ENCODE measurements around the gene DSTYK.

DNA sequence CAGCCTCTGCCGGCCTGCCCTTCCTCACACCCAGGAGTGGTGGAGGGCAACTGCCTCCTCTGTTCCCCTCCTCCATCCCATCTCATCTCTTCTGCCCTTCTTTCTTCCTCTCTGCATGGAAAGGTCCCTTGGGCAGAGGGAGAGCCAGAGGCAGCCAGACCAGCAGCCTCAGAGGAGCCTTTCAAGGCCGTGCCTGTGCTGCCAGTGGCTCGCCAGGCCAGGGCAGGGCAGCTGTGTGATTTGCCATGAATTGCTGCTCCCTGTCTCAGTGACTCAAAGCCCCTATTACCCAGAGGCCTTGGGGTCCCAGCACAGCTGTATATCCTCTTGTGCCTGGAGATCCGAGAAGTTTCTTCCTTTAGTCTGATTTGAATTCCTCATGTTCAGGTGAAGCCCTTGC is 38.1 kb upstream of the DSTYK start:
- TF ChIP-seq, protein P1, sequence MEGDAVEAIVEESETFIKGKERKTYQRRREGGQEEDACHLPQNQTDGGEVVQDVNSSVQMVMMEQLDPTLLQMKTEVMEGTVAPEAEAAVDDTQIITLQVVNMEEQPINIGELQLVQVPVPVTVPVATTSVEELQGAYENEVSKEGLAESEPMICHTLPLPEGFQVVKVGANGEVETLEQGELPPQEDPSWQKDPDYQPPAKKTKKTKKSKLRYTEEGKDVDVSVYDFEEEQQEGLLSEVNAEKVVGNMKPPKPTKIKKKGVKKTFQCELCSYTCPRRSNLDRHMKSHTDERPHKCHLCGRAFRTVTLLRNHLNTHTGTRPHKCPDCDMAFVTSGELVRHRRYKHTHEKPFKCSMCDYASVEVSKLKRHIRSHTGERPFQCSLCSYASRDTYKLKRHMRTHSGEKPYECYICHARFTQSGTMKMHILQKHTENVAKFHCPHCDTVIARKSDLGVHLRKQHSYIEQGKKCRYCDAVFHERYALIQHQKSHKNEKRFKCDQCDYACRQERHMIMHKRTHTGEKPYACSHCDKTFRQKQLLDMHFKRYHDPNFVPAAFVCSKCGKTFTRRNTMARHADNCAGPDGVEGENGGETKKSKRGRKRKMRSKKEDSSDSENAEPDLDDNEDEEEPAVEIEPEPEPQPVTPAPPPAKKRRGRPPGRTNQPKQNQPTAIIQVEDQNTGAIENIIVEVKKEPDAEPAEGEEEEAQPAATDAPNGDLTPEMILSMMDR (IDR thresholded peaks at IDR 0.05), result no peak
- TF ChIP-seq TCF7L2 (IDR thresholded peaks at IDR 0.05; ENCODE audit: low read depth, low read length), result no peak
- TF ChIP-seq, protein P2, sequence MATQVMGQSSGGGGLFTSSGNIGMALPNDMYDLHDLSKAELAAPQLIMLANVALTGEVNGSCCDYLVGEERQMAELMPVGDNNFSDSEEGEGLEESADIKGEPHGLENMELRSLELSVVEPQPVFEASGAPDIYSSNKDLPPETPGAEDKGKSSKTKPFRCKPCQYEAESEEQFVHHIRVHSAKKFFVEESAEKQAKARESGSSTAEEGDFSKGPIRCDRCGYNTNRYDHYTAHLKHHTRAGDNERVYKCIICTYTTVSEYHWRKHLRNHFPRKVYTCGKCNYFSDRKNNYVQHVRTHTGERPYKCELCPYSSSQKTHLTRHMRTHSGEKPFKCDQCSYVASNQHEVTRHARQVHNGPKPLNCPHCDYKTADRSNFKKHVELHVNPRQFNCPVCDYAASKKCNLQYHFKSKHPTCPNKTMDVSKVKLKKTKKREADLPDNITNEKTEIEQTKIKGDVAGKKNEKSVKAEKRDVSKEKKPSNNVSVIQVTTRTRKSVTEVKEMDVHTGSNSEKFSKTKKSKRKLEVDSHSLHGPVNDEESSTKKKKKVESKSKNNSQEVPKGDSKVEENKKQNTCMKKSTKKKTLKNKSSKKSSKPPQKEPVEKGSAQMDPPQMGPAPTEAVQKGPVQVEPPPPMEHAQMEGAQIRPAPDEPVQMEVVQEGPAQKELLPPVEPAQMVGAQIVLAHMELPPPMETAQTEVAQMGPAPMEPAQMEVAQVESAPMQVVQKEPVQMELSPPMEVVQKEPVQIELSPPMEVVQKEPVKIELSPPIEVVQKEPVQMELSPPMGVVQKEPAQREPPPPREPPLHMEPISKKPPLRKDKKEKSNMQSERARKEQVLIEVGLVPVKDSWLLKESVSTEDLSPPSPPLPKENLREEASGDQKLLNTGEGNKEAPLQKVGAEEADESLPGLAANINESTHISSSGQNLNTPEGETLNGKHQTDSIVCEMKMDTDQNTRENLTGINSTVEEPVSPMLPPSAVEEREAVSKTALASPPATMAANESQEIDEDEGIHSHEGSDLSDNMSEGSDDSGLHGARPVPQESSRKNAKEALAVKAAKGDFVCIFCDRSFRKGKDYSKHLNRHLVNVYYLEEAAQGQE (IDR thresholded peaks at IDR 0.05; ENCODE audit: insufficient read depth in 1 of 2, low read depth in 2 of 2, low read length in 1 of 2), result no peak
- TF ChIP-seq POLR2AphosphoS5 (IDR thresholded peaks at IDR 0.05; ENCODE audit: low read depth, low read length), result no peak
